ENCODE measurements around the gene OPRL1. TPM values are rescaled to one million over a fixed set of nuclear protein-coding genes. Genes with fewer than 3 reads are reported as not detected.
A peak's percentile ranks its signal among the peaks of the same experiment; 100 is the strongest.

The OPRL1 gene
- total and polyA plus RNA-seq, 2 of the 8 experiments (the other 6 are each of a cell fraction or from before 2014, with no cell fraction given) = 0.63 to 0.98 TPM

DNA sequence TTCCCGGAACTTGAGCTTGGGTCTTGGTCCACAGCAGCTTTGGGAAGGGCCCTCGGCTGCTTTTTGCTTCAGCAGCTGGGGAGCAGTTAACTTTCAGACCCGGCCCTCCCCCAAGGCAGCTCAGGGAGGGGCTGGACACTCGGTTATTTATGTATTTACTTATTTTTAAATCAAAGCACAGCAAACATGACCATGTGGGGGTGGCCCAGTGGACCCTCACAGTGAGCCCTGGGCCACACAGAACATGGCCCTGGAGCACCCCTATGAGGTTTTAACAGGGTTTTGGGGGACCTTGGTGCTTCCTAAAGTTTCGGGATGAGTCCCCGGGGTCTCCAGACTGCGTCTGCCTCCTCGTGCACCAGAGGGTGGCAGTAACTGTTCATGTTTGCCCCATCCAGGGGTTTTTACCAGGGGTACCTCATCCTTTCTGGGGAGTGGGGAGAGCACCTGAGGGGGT lies 54.1 kb downstream of the OPRL1 start:
- ChIA-PET CTCF (ENCODE audit: partially characterized antibody) (interaction anchor here (0.6 to 1.0 kb wide), 5 partner anchors 14 to 121 kb away, joined by 3 to 4 read pairs (median 3); no protein-coding TSS in a partner anchor), POLR2A (ENCODE audit: partially characterized antibody) (interaction anchor here (1.0 kb wide), 1 partner anchor 71 kb away, joined by 3 read pairs; the partner anchor contains the start of gene TCEA2)
- no peak overlapping the region for H3K14ac ChIP-seq (ENCODE audit: insufficient read length)
- no peak overlapping the region for H2BK12ac ChIP-seq (ENCODE audit: low read depth, low read length)
- H4K5ac ChIP-seq (ENCODE audit: insufficient read length, low read depth, low read length) = no peak overlapping the region
- H3K23ac ChIP-seq (ENCODE audit: insufficient read length) = no peak overlapping the region
- no peak overlapping the region for H3K9ac ChIP-seq (replicated peaks in 1 of 4; ENCODE audit: extremely low read depth in 1 of 4, low read depth in 3 of 4, low read length in 3 of 4)
- H4K8ac ChIP-seq (ENCODE audit: extremely low read depth, insufficient read depth, low read length) = no peak overlapping the region
- no peak overlapping the region for H2BK120ac ChIP-seq (replicated peaks; ENCODE audit: low read depth, low read length)
- no peaks in the 10 kb centered on the region for H4K20me1 ChIP-seq (replicated peaks in 1 of 2; ENCODE audit: control insufficient read depth in 1 of 2, insufficient read depth in 2 of 2, low read length in 2 of 2)
- no peaks in the 10 kb centered on the region for H3K27me3 ChIP-seq (replicated peaks in 1 of 4; ENCODE audit: control insufficient read depth in 3 of 4, extremely low read depth in 1 of 4, insufficient read depth in 3 of 4, low read length in 3 of 4)
- H4K91ac ChIP-seq (replicated peaks; ENCODE audit: insufficient read length, low read length) = no peak overlapping the region
- H3K18ac ChIP-seq (ENCODE audit: extremely low read depth, low read length) = no peak overlapping the region
- H3K23me2 ChIP-seq (ENCODE audit: low read depth, low read length) = no peaks in the 10 kb centered on the region
- H2BK20ac ChIP-seq (ENCODE audit: low read length) = no peak overlapping the region
- H2BK15ac ChIP-seq (ENCODE audit: low read length) = no peak overlapping the region
- H3K36me3 ChIP-seq (ENCODE audit: control insufficient read depth in 2 of 4, insufficient read depth in 4 of 4, low read length in 3 of 4) = no peaks in the 10 kb centered on the region
- H3K4ac ChIP-seq (replicated peaks; ENCODE audit: insufficient read length, low read depth, low read length) = no peak overlapping the region
- H3K79me2 ChIP-seq (ENCODE audit: control insufficient read depth in 1 of 2, insufficient read depth in 2 of 2, low read length in 2 of 2) = no peaks in the 10 kb centered on the region
- WGBS, 2 experiments (ENCODE audit: extremely low coverage in 1 of 2, insufficient coverage in 1 of 2, insufficient read length in 1 of 2, insufficient replicate concordance in 2 of 2, low coverage in 1 of 2, low lambda C conversion rate in 2 of 2, missing lambda C conversion rate in 1 of 2) = 77% methylated on average over 8 of the region's 8 CpGs; no CpG with 5 or more reads in 1 of the 2 experiments
- H3K9me3 ChIP-seq (ENCODE audit: insufficient read depth in 2 of 2, low read depth in 1 of 2, low read length in 1 of 2) = no peaks in the 10 kb centered on the region
- no peak overlapping the region for H2BK5ac ChIP-seq (ENCODE audit: low read depth, low read length)
- no peak overlapping the region for H2AK5ac ChIP-seq (ENCODE audit: low read depth, low read length)
- H3K4me1 ChIP-seq (replicated peaks in 1 of 4; ENCODE audit: control insufficient read depth in 3 of 4, insufficient read depth in 4 of 4, low read length in 3 of 4) = no peaks in the 10 kb centered on the region; a peak in 1 of 7 replicates
- no peak overlapping the region for H3K4me2 ChIP-seq (ENCODE audit: insufficient read depth in 1 of 2, low read depth in 2 of 2, low read length in 2 of 2)
- no peaks in the 10 kb centered on the region for H3K79me1 ChIP-seq (ENCODE audit: low read depth, low read length)
- FAIRE-seq (no peak), DNase-seq (ENCODE audit: low read depth in 1 of 2, low spot score in 2 of 2) (peak in 1 of 2 experiments; percentile 57)
- no peak overlapping the region for H3K4me3 ChIP-seq (ENCODE audit: extremely low read depth in 1 of 4, insufficient read depth in 2 of 4, low read depth in 3 of 4, low read length in 4 of 4)
- H3K56ac ChIP-seq (replicated peaks; ENCODE audit: insufficient read length, low read depth, low read length) = no peak overlapping the region
- no peak overlapping the region for H3K27ac ChIP-seq (ENCODE audit: low read depth, low read length)
- TF ChIP-seq PHF8 (conservative IDR thresholded peaks at IDR 0.05; ENCODE audit: low read depth, low read length) (no peak), SRF (IDR thresholded peaks at IDR 0.05; ENCODE audit: low read depth, low read length) (no peak), RAD21 (IDR thresholded peaks at IDR 0.05 in 1 of 2, conservative IDR thresholded peaks at IDR 0.05 in 1 of 2; ENCODE audit: low read depth in 2 of 2, low read length in 2 of 2) (peak; percentile 85 to 89), POU5F1 (IDR thresholded peaks at IDR 0.05; ENCODE audit: low read depth, low read length) (no peak), JUND (IDR thresholded peaks at IDR 0.05; ENCODE audit: low read length) (no peak)
- TF ChIP-seq, protein P1, sequence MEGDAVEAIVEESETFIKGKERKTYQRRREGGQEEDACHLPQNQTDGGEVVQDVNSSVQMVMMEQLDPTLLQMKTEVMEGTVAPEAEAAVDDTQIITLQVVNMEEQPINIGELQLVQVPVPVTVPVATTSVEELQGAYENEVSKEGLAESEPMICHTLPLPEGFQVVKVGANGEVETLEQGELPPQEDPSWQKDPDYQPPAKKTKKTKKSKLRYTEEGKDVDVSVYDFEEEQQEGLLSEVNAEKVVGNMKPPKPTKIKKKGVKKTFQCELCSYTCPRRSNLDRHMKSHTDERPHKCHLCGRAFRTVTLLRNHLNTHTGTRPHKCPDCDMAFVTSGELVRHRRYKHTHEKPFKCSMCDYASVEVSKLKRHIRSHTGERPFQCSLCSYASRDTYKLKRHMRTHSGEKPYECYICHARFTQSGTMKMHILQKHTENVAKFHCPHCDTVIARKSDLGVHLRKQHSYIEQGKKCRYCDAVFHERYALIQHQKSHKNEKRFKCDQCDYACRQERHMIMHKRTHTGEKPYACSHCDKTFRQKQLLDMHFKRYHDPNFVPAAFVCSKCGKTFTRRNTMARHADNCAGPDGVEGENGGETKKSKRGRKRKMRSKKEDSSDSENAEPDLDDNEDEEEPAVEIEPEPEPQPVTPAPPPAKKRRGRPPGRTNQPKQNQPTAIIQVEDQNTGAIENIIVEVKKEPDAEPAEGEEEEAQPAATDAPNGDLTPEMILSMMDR (IDR thresholded peaks at IDR 0.05; ENCODE audit: control extremely low read depth in 1 of 3, insufficient read depth in 1 of 3, low read depth in 1 of 3, low read length in 3 of 3) = peak; percentile 60 to 75 (median 62)
- no peak overlapping the region for H2AFZ ChIP-seq (ENCODE audit: low read length)
